ENCODE results near the gene TMEM92. TPM values are rescaled to one million over a fixed set of nuclear protein-coding genes. Genes with fewer than 3 reads are reported as not detected.
"Not testable (repeated sequence)": the region's sequence is repeated elsewhere in the genome, so short reads cannot be mapped to it uniquely, and the experiment has no call there.

The TMEM92 gene
- total and polyA plus RNA-seq, 4 donors, result 0.94 to 12.4 (median 1.4) TPM; not detected in 1

DNA sequence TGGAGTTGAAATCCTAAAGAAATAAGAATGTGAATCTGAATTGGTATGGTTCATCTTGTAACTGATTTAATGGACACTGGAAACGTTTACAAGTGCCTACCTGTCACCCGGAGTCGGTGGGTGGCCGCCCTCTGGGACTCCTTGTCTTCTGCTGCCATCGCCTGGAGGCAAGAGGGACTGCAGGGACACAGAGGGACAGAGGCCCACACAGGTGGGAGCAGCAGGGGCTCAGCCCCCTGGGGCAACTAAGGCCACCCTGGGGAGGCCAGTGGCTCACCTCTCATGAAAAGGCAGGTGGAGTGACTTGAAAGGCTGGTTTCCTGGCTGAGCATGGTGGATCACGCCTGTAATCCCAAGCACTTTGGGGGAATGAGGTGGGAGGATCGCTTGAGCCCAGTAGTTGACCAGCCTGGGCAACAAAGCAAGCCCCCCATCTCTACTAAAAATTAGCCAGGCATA lies 23.2 kb downstream of the TMEM92 start:
- Histone ChIP-seq H3K36me3 (ENCODE audit: control insufficient read depth in 1 of 2, insufficient read depth in 2 of 2, low read length in 1 of 2) (no peaks in the 10 kb centered on the region), H3K27me3 (ENCODE audit: control insufficient read depth in 1 of 2, insufficient read depth in 2 of 2, low read length in 1 of 2) (no peaks in the 10 kb centered on the region), H3K9me3 (ENCODE audit: control insufficient read depth, low read length) (no peaks in the 10 kb centered on the region), H3K4me1 (ENCODE audit: control insufficient read depth in 1 of 2, insufficient read depth in 2 of 2, low read length in 2 of 2) (no peaks in the 10 kb centered on the region), H3K27ac (ENCODE audit: low read depth in 1 of 2, low read length in 2 of 2) (no peak overlapping the region), H3K4me3 (ENCODE audit: low read length in 2 of 2) (no peak overlapping the region)
- peak; percentile 80 to 92 for DNase-seq
- intact Hi-C loops (cut with DNase I), result loop anchor here (1.0 to 10.0 kb wide), 3 partner anchors 97 to 205 kb away; partner anchors contain the start of gene SGCA (in 2 of the 2)
- 17 to 19% methylated on average over 7 of the region's 7 CpGs for WGBS, 2 donors
- ATAC-seq (ENCODE audit: low FRiP score), result peak; percentile 91

DNA sequence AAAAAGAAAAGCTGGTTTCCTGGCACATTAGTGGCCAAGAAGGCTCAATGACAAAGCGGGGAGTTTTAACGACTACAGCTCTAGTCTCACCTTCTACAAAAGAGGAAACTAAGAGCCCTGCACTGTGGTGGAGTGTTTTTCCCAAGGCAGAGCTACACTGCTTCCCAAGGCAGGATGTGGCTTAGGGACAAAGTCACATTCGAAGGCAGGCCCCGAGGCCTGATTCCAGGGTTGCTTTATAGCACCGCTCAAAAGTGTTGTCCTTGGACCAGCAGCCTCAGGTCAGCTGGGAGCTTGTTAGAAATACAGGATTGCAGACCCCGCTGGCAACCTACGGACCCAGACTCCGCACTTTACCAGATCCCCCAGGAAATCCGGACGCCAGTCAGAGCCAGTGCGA lies 23.8 kb downstream of the TMEM92 start:
- H3K27ac ChIP-seq (ENCODE audit: low read depth in 1 of 2, low read length in 2 of 2), result no peak overlapping the region
- no peak overlapping the region for H3K4me3 ChIP-seq (ENCODE audit: low read length in 2 of 2)
- no peaks in the 10 kb centered on the region for H3K9me3 ChIP-seq (ENCODE audit: control insufficient read depth, low read length)
- H3K27me3 ChIP-seq (ENCODE audit: control insufficient read depth in 1 of 2, insufficient read depth in 2 of 2, low read length in 1 of 2), result no peaks in the 10 kb centered on the region
- ATAC-seq (ENCODE audit: low FRiP score), result no peak
- intact Hi-C loops (cut with DNase I), result loop anchor here (2.0 to 10.0 kb wide), 3 partner anchors 97 to 206 kb away; partner anchors contain the start of genes SGCA (in 2 of the 2) and COL1A1 (in 1 of the 2)
- 71 to 72% methylated on average over 11 of the region's 11 CpGs for WGBS, 2 donors
- no peak for DNase-seq
- H3K36me3 ChIP-seq (ENCODE audit: control insufficient read depth in 1 of 2, insufficient read depth in 2 of 2, low read length in 1 of 2), result no peaks in the 10 kb centered on the region
- H3K4me1 ChIP-seq (ENCODE audit: control insufficient read depth in 1 of 2, insufficient read depth in 2 of 2, low read length in 2 of 2), result no peaks in the 10 kb centered on the region

DNA sequence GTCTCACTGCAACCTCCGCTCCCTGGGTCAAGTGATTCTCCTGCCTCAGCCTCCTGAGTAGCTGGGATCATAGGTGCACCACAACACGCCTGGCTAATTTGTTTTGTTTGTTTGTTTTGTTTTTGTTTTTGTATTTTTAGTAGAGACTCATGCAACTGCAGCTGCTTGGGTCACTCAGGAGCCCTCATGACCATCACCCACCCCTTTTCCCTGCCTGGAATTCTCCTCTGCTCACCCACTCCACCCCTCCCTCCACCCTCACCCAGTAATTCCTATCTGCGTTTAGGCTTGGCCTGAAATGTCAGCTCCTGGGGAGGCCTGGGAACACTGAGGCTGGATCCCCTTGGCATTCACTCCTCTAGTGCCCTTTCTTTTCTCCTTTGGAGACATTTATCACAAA lies 25.5 kb downstream of the TMEM92 start:
- Histone ChIP-seq H3K27me3 (ENCODE audit: control insufficient read depth in 1 of 2, insufficient read depth in 2 of 2, low read length in 1 of 2) (no peaks in the 10 kb centered on the region), H3K4me1 (ENCODE audit: control insufficient read depth in 1 of 2, insufficient read depth in 2 of 2, low read length in 2 of 2) (no peaks in the 10 kb centered on the region), H3K36me3 (ENCODE audit: control insufficient read depth in 1 of 2, insufficient read depth in 2 of 2, low read length in 1 of 2) (no peaks in the 10 kb centered on the region), H3K4me3 (ENCODE audit: low read length in 2 of 2) (no peak overlapping the region), H3K9me3 (ENCODE audit: control insufficient read depth, low read length) (no peaks in the 10 kb centered on the region), H3K27ac (ENCODE audit: low read depth in 1 of 2, low read length in 2 of 2) (no peak overlapping the region)
- DNase-seq, result no peak
- no peak for ATAC-seq (ENCODE audit: low FRiP score)
- intact Hi-C loops (cut with DNase I), result loop anchor here (2.0 to 10.0 kb wide), 3 partner anchors 99 to 207 kb away; partner anchors contain the start of genes SGCA (in 2 of the 2) and COL1A1 (in 1 of the 2)
- WGBS, 2 donors, result 63 to 72% methylated on average over 3 of the region's 3 CpGs

DNA sequence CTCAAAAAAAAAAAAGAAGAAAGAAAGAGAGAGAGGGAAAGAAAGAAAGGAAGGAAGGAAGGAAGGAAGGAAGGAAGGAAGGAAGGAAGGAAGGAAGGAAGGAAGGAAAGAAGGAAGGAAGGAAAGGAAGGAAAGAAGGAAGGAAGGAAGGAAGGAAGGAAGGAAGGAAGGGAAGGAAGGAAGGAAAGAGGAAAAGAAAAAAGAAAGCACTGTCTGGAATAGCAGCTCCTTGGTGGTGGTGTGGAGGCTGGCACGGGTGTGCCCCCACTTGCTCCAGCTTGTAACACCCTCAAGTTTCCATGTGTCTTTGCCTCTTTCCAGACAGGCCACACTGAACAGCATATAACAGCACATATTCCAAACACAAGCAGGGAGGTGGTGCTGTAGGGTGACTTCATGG lies 26.6 kb downstream of the TMEM92 start:
- DNase-seq; H3K9me3 ChIP-seq (ENCODE audit: control insufficient read depth, low read length); H3K4me3 ChIP-seq (ENCODE audit: low read length in 2 of 2); H3K36me3 ChIP-seq (ENCODE audit: control insufficient read depth in 1 of 2, insufficient read depth in 2 of 2, low read length in 1 of 2); H3K4me1 ChIP-seq (ENCODE audit: control insufficient read depth in 1 of 2, insufficient read depth in 2 of 2, low read length in 2 of 2); H3K27me3 ChIP-seq (ENCODE audit: control insufficient read depth in 1 of 2, insufficient read depth in 2 of 2, low read length in 1 of 2); H3K27ac ChIP-seq (ENCODE audit: low read depth in 1 of 2, low read length in 2 of 2); ATAC-seq (ENCODE audit: low FRiP score); intact Hi-C loops (cut with DNase I): not testable (repeated sequence)
- WGBS, 2 donors, result 69 to 83% methylated on average over 1 of the region's 1 CpG

DNA sequence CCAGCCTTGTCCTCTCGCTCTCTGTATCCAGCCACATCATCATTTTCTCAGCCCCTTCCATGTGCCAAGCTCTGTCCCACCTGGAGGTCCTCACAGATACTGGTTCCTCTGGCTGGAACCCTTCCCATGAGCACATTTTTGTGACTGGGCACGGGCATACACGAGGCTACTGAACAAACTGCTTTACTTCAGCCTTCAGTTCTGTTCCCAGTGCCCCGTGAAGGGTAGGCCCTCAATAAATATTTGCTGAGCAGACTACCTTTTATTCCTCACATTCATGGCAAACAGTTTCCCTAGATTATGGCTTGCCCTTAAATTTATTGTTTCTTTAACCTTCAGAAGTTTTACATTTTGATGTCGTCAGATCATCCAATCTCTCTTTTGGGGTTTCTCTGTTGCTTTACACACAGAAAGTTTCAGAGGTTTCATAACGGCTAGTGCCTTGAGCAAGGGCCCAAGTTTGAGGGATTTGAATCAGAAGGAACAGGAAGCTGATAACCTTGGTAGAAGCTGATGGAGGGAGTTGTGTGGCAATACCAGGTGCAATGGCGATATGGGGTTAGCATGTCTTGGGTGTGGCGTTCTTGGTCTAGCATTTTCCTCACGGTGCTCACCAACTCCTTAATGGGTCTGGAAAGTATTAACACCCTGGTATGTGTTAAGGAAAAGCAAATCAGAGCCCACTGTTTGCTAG lies 27.8 kb downstream of the TMEM92 start:
- DNase-seq, result no peak
- no peaks in the 10 kb centered on the region for H3K27me3 ChIP-seq (ENCODE audit: control insufficient read depth in 1 of 2, insufficient read depth in 2 of 2, low read length in 1 of 2)
- 77 to 81% methylated on average over 9 of the region's 9 CpGs for WGBS, 2 donors
- intact Hi-C loops (cut with DNase I), result no loop called here
- ATAC-seq (ENCODE audit: low FRiP score), result no peak
- H3K4me3 ChIP-seq (ENCODE audit: low read length in 2 of 2), result no peak overlapping the region
- H3K9me3 ChIP-seq (ENCODE audit: control insufficient read depth, low read length), result no peaks in the 10 kb centered on the region
- no peaks in the 10 kb centered on the region for H3K36me3 ChIP-seq (ENCODE audit: control insufficient read depth in 1 of 2, insufficient read depth in 2 of 2, low read length in 1 of 2)
- no peaks in the 10 kb centered on the region for H3K4me1 ChIP-seq (ENCODE audit: control insufficient read depth in 1 of 2, insufficient read depth in 2 of 2, low read length in 2 of 2)
- no peak overlapping the region for H3K27ac ChIP-seq (ENCODE audit: low read depth in 1 of 2, low read length in 2 of 2)

DNA sequence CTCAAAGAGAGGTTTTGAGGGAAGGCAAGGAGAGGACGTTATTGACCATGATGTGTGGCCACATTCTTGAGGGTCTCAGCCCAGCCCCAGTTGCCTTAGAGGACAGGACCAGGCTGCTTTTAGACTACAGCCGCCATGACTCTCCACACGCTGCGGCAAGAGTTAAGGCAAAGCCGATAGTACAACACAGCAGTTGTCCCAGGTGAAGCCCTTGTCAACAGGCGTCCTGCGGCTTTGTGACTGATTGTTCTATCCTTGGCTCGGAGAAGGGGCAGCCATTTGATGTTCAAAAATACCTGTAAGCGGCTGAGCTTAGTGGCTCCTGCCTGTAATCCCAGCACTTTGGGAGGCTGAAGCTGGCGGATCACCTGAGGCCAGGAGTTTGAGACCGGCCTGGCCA lies 28.8 kb downstream of the TMEM92 start:
- H3K4me1 ChIP-seq (ENCODE audit: control insufficient read depth in 1 of 2, insufficient read depth in 2 of 2, low read length in 2 of 2), result no peaks in the 10 kb centered on the region
- H3K4me3 ChIP-seq (ENCODE audit: low read length in 2 of 2), result no peak overlapping the region
- no peak overlapping the region for H3K27ac ChIP-seq (ENCODE audit: low read depth in 1 of 2, low read length in 2 of 2)
- intact Hi-C loops (cut with DNase I), result no loop called here
- no peaks in the 10 kb centered on the region for H3K9me3 ChIP-seq (ENCODE audit: control insufficient read depth, low read length)
- H3K36me3 ChIP-seq (ENCODE audit: control insufficient read depth in 1 of 2, insufficient read depth in 2 of 2, low read length in 1 of 2), result no peaks in the 10 kb centered on the region
- no peaks in the 10 kb centered on the region for H3K27me3 ChIP-seq (ENCODE audit: control insufficient read depth in 1 of 2, insufficient read depth in 2 of 2, low read length in 1 of 2)
- ATAC-seq (ENCODE audit: low FRiP score) (no peak), DNase-seq (no peak)
- 91 to 96% methylated on average over 11 of the region's 11 CpGs for WGBS, 2 donors

DNA sequence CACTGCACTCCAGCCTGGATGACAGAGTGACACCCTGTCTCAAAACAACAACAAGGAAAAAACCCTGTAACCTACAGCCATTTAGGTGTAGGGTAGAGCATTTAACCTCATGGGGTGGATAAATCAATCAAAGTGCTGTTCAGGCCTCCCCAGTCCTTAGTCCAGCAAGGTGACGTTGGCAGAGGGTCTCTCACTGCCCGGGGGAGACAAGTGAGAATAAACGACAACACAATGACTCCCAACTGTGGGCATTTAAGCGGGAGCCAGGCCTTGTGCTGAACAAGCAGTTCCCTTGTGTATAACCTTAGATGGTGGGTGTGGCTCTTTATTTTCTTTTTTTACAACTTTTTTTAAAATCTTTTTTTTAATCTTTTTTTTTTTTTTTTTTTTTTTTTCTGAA lies 29.3 kb downstream of the TMEM92 start:
- no peaks in the 10 kb centered on the region for H3K4me1 ChIP-seq (ENCODE audit: control insufficient read depth in 1 of 2, insufficient read depth in 2 of 2, low read length in 2 of 2)
- 92 to 96% methylated on average over 4 of the region's 4 CpGs for WGBS, 2 donors
- no peaks in the 10 kb centered on the region for H3K9me3 ChIP-seq (ENCODE audit: control insufficient read depth, low read length)
- DNase-seq, result no peak
- H3K27me3 ChIP-seq (ENCODE audit: control insufficient read depth in 1 of 2, insufficient read depth in 2 of 2, low read length in 1 of 2), result no peaks in the 10 kb centered on the region
- H3K36me3 ChIP-seq (ENCODE audit: control insufficient read depth in 1 of 2, insufficient read depth in 2 of 2, low read length in 1 of 2), result no peaks in the 10 kb centered on the region
- H3K27ac ChIP-seq (ENCODE audit: low read depth in 1 of 2, low read length in 2 of 2), result no peak overlapping the region
- intact Hi-C loops (cut with DNase I), result no loop called here
- no peak overlapping the region for H3K4me3 ChIP-seq (ENCODE audit: low read length in 2 of 2)
- ATAC-seq (ENCODE audit: low FRiP score), result no peak

DNA sequence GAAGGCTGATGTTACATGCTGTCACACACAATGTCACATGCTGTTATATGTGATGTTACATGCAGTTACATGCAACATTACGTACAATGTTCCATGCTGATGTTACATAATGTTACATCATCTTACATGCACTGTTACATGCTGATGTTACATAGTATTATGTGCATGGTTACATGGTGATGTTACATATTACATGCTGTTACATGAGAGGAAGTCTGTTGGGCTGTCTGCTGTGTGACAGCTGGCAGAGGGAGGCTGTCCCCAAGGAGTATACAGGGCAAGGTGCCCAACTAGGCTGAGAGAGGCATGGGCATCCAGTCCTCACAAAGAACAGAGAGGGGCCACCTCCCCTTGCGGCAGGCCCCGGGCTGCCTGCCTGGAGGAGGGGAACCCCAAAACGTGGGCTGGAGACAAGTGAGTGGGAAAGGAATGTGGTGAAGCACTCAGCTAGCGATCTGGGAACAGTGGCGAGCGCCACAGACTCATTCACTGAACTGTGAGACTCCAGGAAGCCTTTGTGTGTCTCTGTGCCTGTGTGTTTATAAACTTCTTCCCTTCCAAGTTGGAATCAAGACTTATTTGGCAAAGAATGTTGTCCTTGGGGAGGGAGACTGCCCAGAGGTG lies 30.6 kb downstream of the TMEM92 start:
- no peak for DNase-seq

DNA sequence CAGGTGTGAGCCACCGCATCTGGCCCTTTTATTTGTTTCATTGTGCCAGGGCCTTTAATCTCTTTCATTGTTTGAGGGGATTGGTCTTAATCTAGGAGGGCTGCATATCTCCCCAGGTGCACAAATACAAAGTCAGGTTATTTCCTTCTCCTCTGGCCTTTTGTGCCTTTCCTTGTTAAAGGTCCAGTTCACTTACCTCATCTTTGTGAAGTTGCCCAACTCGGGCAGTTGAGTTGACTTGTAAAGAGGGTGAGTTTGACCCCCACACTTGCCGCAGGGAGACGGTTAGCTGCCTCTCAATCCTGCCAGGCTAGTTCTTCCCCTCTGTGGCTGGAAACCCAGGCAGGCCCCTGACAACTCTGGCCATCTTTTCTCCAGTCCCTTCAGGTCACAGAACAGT lies 33.4 kb downstream of the TMEM92 start:
- Histone ChIP-seq H3K9me3 (ENCODE audit: control insufficient read depth, low read length) (no peaks in the 10 kb centered on the region), H3K4me1 (ENCODE audit: control insufficient read depth in 1 of 2, insufficient read depth in 2 of 2, low read length in 2 of 2) (no peaks in the 10 kb centered on the region), H3K36me3 (ENCODE audit: control insufficient read depth in 1 of 2, insufficient read depth in 2 of 2, low read length in 1 of 2) (no peaks in the 10 kb centered on the region), H3K27ac (ENCODE audit: low read depth in 1 of 2, low read length in 2 of 2) (no peak overlapping the region), H3K27me3 (ENCODE audit: control insufficient read depth in 1 of 2, insufficient read depth in 2 of 2, low read length in 1 of 2) (no peaks in the 10 kb centered on the region), H3K4me3 (ENCODE audit: low read length in 2 of 2) (no peak overlapping the region)
- DNase-seq (no peak), ATAC-seq (ENCODE audit: low FRiP score) (no peak)
- 93 to 97% methylated on average over 4 of the region's 4 CpGs for WGBS, 2 donors
- intact Hi-C loops (cut with DNase I), result no loop called here

More for the DNA sequence above, 30.6 kb downstream of the TMEM92 start:
- no peaks in the 10 kb centered on the region for H3K36me3 ChIP-seq (ENCODE audit: control insufficient read depth in 1 of 2, insufficient read depth in 2 of 2, low read length in 1 of 2)
- no peaks in the 10 kb centered on the region for H3K27me3 ChIP-seq (ENCODE audit: control insufficient read depth in 1 of 2, insufficient read depth in 2 of 2, low read length in 1 of 2)
- WGBS, 2 donors, result 4 to 8% methylated on average over 7 of the region's 7 CpGs
- ATAC-seq (ENCODE audit: low FRiP score), result peak; percentile 56
- no peaks in the 10 kb centered on the region for H3K9me3 ChIP-seq (ENCODE audit: control insufficient read depth, low read length)
- no peak overlapping the region for H3K4me3 ChIP-seq (ENCODE audit: low read length in 2 of 2)
- no peak overlapping the region for H3K27ac ChIP-seq (ENCODE audit: low read depth in 1 of 2, low read length in 2 of 2)
- intact Hi-C loops (cut with DNase I), result no loop called here
- H3K4me1 ChIP-seq (ENCODE audit: control insufficient read depth in 1 of 2, insufficient read depth in 2 of 2, low read length in 2 of 2), result no peaks in the 10 kb centered on the region
